Measurements from ENCODE around the gene TRIM72. TPM values are rescaled to one million over a fixed set of nuclear protein-coding genes. Genes with fewer than 3 reads are reported as not detected.
"Not testable (repeated sequence)": the region's sequence is repeated elsewhere in the genome, so short reads cannot be mapped to it uniquely, and the experiment has no call there.

TRIM72 gene
- total RNA-seq, 2 experiments from 2014 or later: 0.03 to 0.05 TPM

- CTCF ChIA-PET: interaction anchor here (0.6 kb wide), 1 partner anchor 205 kb away, joined by 3 read pairs; no protein-coding TSS in a partner anchor
- H3K4me1 Mint-ChIP-seq: peaks cover 62% of the 10 kb centered on the region
Measured at GRCh38 chr16:31253642-31254045, 39.7 kb downstream of the TRIM72 start.

DNA sequence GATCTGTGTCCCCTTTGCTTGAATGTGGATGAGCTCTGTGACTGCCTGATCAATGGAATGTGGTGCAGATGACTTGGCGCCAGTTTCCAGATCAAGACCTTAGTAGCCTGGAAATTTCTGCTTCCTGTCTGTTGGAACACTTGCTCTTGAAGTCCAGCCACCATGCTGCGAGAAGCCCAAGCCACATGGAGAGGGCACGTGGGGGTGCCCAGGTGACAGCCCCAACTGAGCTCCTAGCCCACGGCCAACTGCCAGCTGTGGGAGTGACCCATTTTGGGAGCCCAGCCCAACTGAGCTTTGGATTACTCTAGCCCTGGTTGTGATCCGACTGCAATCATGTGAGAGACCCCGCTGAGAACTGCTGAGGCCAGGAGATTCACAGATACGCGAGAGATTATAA is 42.5 kb downstream of the TRIM72 start:
- peaks cover 69% of the 10 kb centered on the region for H3K4me1 Mint-ChIP-seq
- H3K36me3 Mint-ChIP-seq (ENCODE audit: low read depth): peaks cover 14% of the 10 kb centered on the region
- POLR2A ChIA-PET: interaction anchor here (0.7 to 1.0 kb wide), 2 partner anchors 55 to 61 kb away, joined by 3 to 4 read pairs; no protein-coding TSS in a partner anchor
- CTCF ChIA-PET: interaction anchor here (1.4 to 1.8 kb wide), 3 partner anchors 40 to 204 kb away, joined by 3 to 8 read pairs (median 5); partner anchors contain the start of gene PYDC1
- H3K9me3 Mint-ChIP-seq: no peaks in the 10 kb centered on the region
- no peak for DNase-seq
- no peak overlapping the region for H3K4me3 Mint-ChIP-seq
- no peak overlapping the region for H3K27ac Mint-ChIP-seq
- H3K27me3 Mint-ChIP-seq: no peaks in the 10 kb centered on the region

More at GRCh38 chr16:31253642-31254045, 39.7 kb downstream of the TRIM72 start:
- peak overlapping the region; percentile 73 for H3K4me3 Mint-ChIP-seq
- H3K36me3 Mint-ChIP-seq (ENCODE audit: low read depth): peaks cover 15% of the 10 kb centered on the region
- peak overlapping the region; percentile 95 for H3K27ac Mint-ChIP-seq
- no peaks in the 10 kb centered on the region for H3K27me3 Mint-ChIP-seq
- POLR2A ChIA-PET: interaction anchor here (0.7 to 3.5 kb wide), 4 partner anchors 51 to 206 kb away, joined by 3 to 13 read pairs (median 4); partner anchors contain the start of genes FUS and PYCARD
- DNase-seq: peak; percentile 75
- peaks cover 5% of the 10 kb centered on the region for H3K9me3 Mint-ChIP-seq

DNA sequence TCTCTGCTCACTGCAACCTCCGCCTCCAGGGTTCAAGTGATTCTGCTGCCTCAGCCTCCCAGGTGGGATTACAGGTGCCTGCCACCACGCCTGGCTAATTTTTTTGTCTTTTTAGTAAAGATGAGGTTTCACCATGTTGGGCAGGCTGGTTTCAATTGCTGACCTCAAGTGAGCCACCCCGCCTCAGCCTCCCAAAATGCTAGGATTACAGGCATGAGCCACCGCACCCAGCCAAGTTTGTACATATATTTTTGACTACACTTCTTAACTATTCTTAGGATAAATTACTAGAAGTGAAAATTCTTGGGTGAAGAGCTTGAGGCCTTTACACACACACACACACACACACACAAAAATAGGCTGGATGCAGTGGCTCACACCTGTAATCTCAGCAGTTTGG is 44.4 kb downstream of the TRIM72 start:
- Mint-ChIP-seq H3K27ac (no peak overlapping the region), H3K27me3 (no peaks in the 10 kb centered on the region), H3K4me3 (no peak overlapping the region), H3K9me3 (no peaks in the 10 kb centered on the region), H3K4me1 (peaks cover 67% of the 10 kb centered on the region), H3K36me3 (ENCODE audit: low read depth) (peaks cover 22% of the 10 kb centered on the region)
- ChIA-PET POLR2A (interaction anchor here (0.9 to 1.3 kb wide), 2 partner anchors 43 to 79 kb away, joined by 3 read pairs; partner anchors contain the start of gene FUS), CTCF (interaction anchor here (1.0 kb wide), 1 partner anchor 42 kb away, joined by 4 read pairs; no protein-coding TSS in a partner anchor)
- no peak for DNase-seq

DNA sequence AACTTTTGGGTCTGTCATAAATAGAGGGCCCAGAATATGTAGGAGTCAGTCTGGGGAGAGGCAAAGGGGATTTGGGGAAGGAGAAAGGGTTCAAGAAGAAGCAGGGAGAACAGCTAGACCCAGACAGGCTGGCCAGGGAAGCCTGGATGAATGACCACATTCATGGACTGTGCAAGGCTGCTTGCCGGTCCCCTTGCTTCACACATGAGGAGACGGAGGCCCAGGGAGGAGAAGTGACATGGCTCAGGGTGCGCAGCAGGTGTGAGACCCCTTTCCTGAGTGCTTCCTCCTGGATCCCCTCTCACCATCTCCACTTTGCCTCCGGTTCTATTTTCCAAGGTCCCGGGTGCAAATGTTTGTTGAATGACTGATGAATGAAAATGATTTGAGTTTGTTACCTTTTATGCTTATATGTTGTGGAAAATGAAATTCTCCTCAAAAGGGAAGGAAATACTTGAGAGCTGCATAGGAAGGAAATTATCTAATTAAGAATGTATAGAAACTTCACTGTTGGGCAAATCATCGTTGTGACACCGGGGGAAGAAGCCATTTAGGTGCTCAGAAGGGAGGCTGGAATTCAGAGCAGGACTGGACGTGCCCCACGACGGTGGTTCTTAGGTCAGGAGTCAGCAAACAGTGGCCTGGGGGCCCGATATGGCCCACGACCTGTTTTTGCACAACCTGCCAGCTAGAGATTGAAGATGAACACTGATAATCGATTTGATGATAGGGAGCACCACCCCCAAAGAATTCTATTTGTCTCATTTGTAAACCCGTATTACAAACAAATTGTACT is 46.4 kb downstream of the TRIM72 start:
- ChIA-PET POLR2A (interaction anchor here (0.6 to 1.3 kb wide), 5 partner anchors 11 to 81 kb away, joined by 3 to 4 read pairs (median 3); partner anchors contain the start of genes FUS and PYCARD), CTCF (no interaction called here)
- Mint-ChIP-seq H3K27me3 (no peaks in the 10 kb centered on the region), H3K4me1 (peaks cover 63% of the 10 kb centered on the region), H3K4me3 (peak overlapping the region; percentile 83), H3K9me3 (no peaks in the 10 kb centered on the region), H3K36me3 (ENCODE audit: low read depth) (peaks cover 27% of the 10 kb centered on the region), H3K27ac (peak overlapping the region; percentile 74)
- DNase-seq: no peak

DNA sequence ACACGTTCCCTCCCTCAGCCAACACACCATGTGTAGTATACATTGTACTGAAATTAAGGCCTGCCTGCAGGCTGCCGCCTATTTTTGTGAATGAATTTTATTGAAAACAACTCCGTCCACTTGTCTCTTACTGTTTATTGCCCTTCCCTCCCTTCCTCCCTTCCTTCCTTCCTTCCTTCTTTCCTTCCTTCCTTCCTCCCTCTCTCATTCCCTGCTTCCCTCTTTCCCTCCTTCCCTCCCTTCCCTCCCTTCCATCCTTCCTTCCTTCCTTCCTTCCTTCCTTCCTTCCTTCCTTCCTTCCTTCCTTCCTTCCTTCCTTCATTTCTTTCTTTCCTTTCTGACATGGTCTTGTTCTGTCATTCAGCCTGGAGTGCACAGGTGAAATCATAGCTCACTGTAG is 48.2 kb downstream of the TRIM72 start:
- Mint-ChIP-seq H3K4me1 (peaks cover 66% of the 10 kb centered on the region), H3K27me3 (no peaks in the 10 kb centered on the region), H3K9me3 (no peaks in the 10 kb centered on the region), H3K4me3 (peak overlapping the region; percentile 39), H3K36me3 (ENCODE audit: low read depth) (peaks cover 38% of the 10 kb centered on the region), H3K27ac (peak overlapping the region; percentile 11)
- ChIA-PET CTCF (no interaction called here), POLR2A (no interaction called here)
- DNase-seq: no peak

DNA sequence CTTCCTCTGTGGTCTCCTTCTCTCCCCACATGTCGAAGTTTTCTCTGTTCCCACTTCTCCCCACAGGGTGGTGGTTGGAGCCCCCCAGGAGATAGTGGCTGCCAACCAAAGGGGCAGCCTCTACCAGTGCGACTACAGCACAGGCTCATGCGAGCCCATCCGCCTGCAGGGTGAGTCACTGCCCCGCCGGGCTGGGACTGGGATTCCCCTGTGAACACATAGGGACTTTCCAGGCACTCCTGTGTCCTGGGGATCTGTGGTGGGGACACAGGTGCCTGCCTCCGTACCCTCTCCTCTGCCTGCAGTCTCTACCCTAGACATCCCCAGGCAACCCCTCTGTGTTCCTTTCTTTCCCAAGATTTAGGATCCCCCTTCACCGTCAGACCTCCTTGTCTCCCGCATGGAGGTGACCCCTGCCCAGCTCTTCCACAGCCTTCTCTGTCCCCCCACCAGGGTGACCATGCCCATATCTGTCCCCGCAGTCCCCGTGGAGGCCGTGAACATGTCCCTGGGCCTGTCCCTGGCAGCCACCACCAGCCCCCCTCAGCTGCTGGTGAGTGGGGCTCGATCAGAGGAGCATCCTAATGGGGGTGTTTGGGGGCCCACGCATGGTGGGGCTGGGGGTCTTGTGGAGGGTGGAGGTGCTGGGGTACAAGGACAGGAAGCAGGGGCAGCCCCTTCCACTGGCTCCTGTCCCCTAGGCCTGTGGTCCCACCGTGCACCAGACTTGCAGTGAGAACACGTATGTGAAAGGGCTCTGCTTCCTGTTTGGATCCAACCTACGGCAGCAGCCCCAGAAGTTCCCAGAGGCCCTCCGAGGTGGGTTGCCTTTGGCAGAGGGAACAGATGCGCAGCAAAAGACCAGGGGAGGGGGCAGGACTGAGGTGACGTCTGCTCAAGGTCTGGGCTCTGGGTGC is 51.7 kb downstream of the TRIM72 start:
- ChIA-PET CTCF (no interaction called here), POLR2A (no interaction called here)
- H3K4me1 Mint-ChIP-seq: peaks cover 57% of the 10 kb centered on the region
- H3K27ac Mint-ChIP-seq: peak overlapping the region; percentile 62
- peaks cover 57% of the 10 kb centered on the region for H3K36me3 Mint-ChIP-seq (ENCODE audit: low read depth)
- DNase-seq: peak; percentile 67
- peak overlapping the region; percentile 33 for H3K4me3 Mint-ChIP-seq
- H3K9me3 Mint-ChIP-seq: no peaks in the 10 kb centered on the region
- no peaks in the 10 kb centered on the region for H3K27me3 Mint-ChIP-seq

GRCh38 chr16:31267332-31268032 is 53.6 kb downstream of the TRIM72 start:
- Mint-ChIP-seq H3K27ac (peak overlapping the region; percentile 32), H3K27me3 (no peaks in the 10 kb centered on the region), H3K4me3 (no peak overlapping the region), H3K9me3 (no peaks in the 10 kb centered on the region), H3K36me3 (ENCODE audit: low read depth) (peaks cover 64% of the 10 kb centered on the region), H3K4me1 (peaks cover 41% of the 10 kb centered on the region)
- ChIA-PET POLR2A (no interaction called here), CTCF (interaction anchor here (0.7 kb wide), 1 partner anchor 366 kb away, joined by 3 read pairs; no protein-coding TSS in a partner anchor)
- DNase-seq: peak; percentile 11

- CTCF ChIA-PET: interaction anchor here (1.1 kb wide), 1 partner anchor 68 kb away, joined by 3 read pairs; no protein-coding TSS in a partner anchor
- H3K27ac Mint-ChIP-seq: no peak overlapping the region
- no peaks in the 10 kb centered on the region for H3K9me3 Mint-ChIP-seq
- H3K4me3 Mint-ChIP-seq: no peak overlapping the region
- peaks cover 37% of the 10 kb centered on the region for H3K4me1 Mint-ChIP-seq
- POLR2A ChIA-PET: no interaction called here
- no peaks in the 10 kb centered on the region for H3K27me3 Mint-ChIP-seq
- peaks cover 65% of the 10 kb centered on the region for H3K36me3 Mint-ChIP-seq (ENCODE audit: low read depth)
- DNase-seq: no peak
Measured at GRCh38 chr16:31268033-31268365, 54.1 kb downstream of the TRIM72 start.

- DNase-seq: peak; percentile 5
- Mint-ChIP-seq H3K27me3 (no peaks in the 10 kb centered on the region), H3K36me3 (ENCODE audit: low read depth) (peaks cover 69% of the 10 kb centered on the region), H3K4me3 (no peak overlapping the region), H3K9me3 (no peaks in the 10 kb centered on the region), H3K27ac (no peak overlapping the region), H3K4me1 (peaks cover 31% of the 10 kb centered on the region)
- CTCF ChIA-PET: interaction anchor here (1.1 kb wide), 1 partner anchor 69 kb away, joined by 3 read pairs; no protein-coding TSS in a partner anchor
- POLR2A ChIA-PET: no interaction called here
Measured at GRCh38 chr16:31268891-31269290, 55.0 kb downstream of the TRIM72 start.

DNA sequence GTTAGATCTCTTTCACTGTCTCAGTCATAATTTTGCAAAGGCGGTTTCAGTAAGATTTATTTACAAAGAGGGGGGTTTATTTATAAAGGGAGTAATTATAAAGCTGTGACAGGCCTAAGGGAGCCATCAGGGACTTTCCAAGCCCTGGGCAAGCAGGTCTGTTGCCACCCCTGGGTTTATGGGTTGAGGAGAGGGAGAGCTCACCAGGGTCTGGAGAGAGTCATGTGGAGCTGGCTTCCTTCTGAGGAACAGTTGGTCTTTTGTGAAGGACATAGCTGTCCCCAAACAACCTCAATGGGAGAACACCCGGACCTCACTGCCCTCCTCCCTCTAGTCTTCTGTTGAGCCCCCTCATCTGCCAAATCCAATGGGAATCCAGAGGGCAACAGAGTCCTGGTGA is 55.6 kb downstream of the TRIM72 start:
- CTCF ChIA-PET: no interaction called here
- Mint-ChIP-seq H3K4me1 (peaks cover 29% of the 10 kb centered on the region), H3K36me3 (ENCODE audit: low read depth) (peaks cover 74% of the 10 kb centered on the region), H3K4me3 (no peak overlapping the region), H3K27me3 (no peaks in the 10 kb centered on the region), H3K27ac (no peak overlapping the region), H3K9me3 (no peaks in the 10 kb centered on the region)
- peak; percentile 11 for DNase-seq
- POLR2A ChIA-PET: no interaction called here

GRCh38 chr16:31269973-31270372 is 56.1 kb downstream of the TRIM72 start:
- POLR2A ChIA-PET, H3K9me3 Mint-ChIP-seq, H3K27ac Mint-ChIP-seq, H3K27me3 Mint-ChIP-seq, DNase-seq, H3K4me3 Mint-ChIP-seq: not testable (repeated sequence)
- CTCF ChIA-PET: interaction anchor here (0.6 kb wide), 1 partner anchor 106 kb away, joined by 3 read pairs; no protein-coding TSS in a partner anchor
- Mint-ChIP-seq H3K36me3 (ENCODE audit: low read depth) (peaks cover 78% of the 10 kb centered on the region), H3K4me1 (peaks cover 29% of the 10 kb centered on the region)

- DNase-seq: no peak
- Mint-ChIP-seq H3K4me3 (no peak overlapping the region), H3K27me3 (no peaks in the 10 kb centered on the region), H3K9me3 (no peaks in the 10 kb centered on the region), H3K27ac (no peak overlapping the region), H3K4me1 (peaks cover 21% of the 10 kb centered on the region), H3K36me3 (ENCODE audit: low read depth) (peaks cover 78% of the 10 kb centered on the region)
- POLR2A ChIA-PET: no interaction called here
- CTCF ChIA-PET: no interaction called here
Measured at GRCh38 chr16:31270795-31271194, 56.9 kb downstream of the TRIM72 start.

Data from activated CD4-positive, alpha-beta memory T cell treated with anti-CD3 and anti-CD28 coated beads, Interleukin-2, amount 10 ng/mL, durations not matched to agents 7 days and 5 days (primary cell).